ENCODE results near the gene CNN2.

CNN2 gene

GRCh38 chr19:1053176-1054101, 27.0 kb downstream of the CNN2 start:
- no peak for DNase-seq

GRCh38 chr19:1054102-1055027, 28.0 kb downstream of the CNN2 start:
- no peak for DNase-seq

GRCh38 chr19:1055028-1055425, 28.6 kb downstream of the CNN2 start:
- DNase-seq: no peak

- no peak for DNase-seq
These were observed 29.6 kb downstream of the CNN2 start for GRCh38 chr19:1055886-1056620.

GRCh38 chr19:1057176-1057855, 30.9 kb downstream of the CNN2 start:
- no peak for DNase-seq

- DNase-seq: no peak
These were observed 31.7 kb downstream of the CNN2 start for GRCh38 chr19:1058112-1058511.

GRCh38 chr19:1060689-1061088, 34.3 kb downstream of the CNN2 start:
- no peak for DNase-seq

GRCh38 chr19:1061987-1062386, 35.6 kb downstream of the CNN2 start:
- no peak for DNase-seq

GRCh38 chr19:1062387-1063029, 36.1 kb downstream of the CNN2 start:
- DNase-seq: no peak

- DNase-seq: no peak
These were observed 36.9 kb downstream of the CNN2 start for GRCh38 chr19:1063030-1063908.

GRCh38 chr19:1063909-1064660, 37.7 kb downstream of the CNN2 start:
- no peak for DNase-seq

GRCh38 chr19:1064661-1065605, 38.5 kb downstream of the CNN2 start:
- DNase-seq: no peak

GRCh38 chr19:1065606-1066109, 39.2 kb downstream of the CNN2 start:
- no peak for DNase-seq

- DNase-seq: no peak
These were observed 39.9 kb downstream of the CNN2 start for GRCh38 chr19:1066251-1066747.

- no peak for DNase-seq
These were observed 40.4 kb downstream of the CNN2 start, which contains the start of gene ARHGAP45 for GRCh38 chr19:1066748-1067340. Gene ARHGAP45 (plus strand): TSS chr19:1067167. CDS start chr19:1067406, 239 bp downstream.

- DNase-seq: no peak
These were observed 41.0 kb downstream of the CNN2 start for GRCh38 chr19:1067341-1067957.

All from NCI-H526 treated with DMSO at 0.1 percent for 48 hours (cell line).